DOHH2 (cell line): ENCODE data around the gene CLDN25.

ENCODE experiments used
- CTCF ChIP-seq: fragments of 200-600 bp; sonication (generic); IDR thresholded peaks from one replicate; pipeline ENCODE4 v1.5.1; 2014; ENCODE audit warnings: antibody characterized with exemption, mild to moderate bottlenecking, low read depth, low read length; ENCODE audit not compliant: poor library complexity, severe bottlenecking
- EZH2phosphoT487 ChIP-seq: fragments of 200-600 bp; sonication (generic); IDR thresholded peaks from 2 replicates; pipeline ENCODE4 v1.6.1; 2017; ENCODE audit warnings: borderline replicate concordance, mild to moderate bottlenecking, antibody characterized with exemption, low read length, moderate library complexity, mixed read lengths

- TF ChIP-seq CTCF (no peak), EZH2phosphoT487 (no peak)
Observed at GRCh38 chr11:113789675-113790320, 10.2 kb downstream of the CLDN25 start.
